Activated T-cell treated with anti-CD3 and anti-CD28 coated beads for 48 hours (primary cell): Measurements from ENCODE around the gene DNTT.

ENCODE experiments used
- DNase-seq: peaks from one replicate; pipeline ENCODE4 v3.0.0-alpha.2; 2020; ENCODE audit warnings: low read depth

DNTT gene

GRCh38 chr10:96379758-96380157 is 75.5 kb downstream of the DNTT start:
- no peak for DNase-seq

DNA sequence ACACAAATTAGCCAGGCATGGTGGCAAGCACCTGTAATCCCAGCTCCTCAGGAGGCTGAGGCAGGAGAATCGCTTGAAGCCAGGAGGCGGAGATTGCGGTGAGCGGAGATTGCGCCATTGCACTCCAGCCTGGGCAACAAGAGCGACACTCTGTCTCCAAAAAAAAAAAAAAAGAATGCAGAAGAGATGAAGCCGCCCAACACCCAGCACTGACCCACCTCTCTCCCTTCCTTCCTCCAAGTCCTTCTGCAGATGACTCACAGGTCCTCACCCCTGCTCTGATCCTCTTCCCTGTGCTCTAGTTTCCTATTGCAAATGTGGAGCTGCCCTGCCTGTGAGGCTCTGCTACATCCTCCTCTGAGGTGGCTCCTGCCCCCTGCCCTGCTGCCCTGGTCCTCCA is 76.6 kb downstream of the DNTT start:
- DNase-seq: no peak

DNA sequence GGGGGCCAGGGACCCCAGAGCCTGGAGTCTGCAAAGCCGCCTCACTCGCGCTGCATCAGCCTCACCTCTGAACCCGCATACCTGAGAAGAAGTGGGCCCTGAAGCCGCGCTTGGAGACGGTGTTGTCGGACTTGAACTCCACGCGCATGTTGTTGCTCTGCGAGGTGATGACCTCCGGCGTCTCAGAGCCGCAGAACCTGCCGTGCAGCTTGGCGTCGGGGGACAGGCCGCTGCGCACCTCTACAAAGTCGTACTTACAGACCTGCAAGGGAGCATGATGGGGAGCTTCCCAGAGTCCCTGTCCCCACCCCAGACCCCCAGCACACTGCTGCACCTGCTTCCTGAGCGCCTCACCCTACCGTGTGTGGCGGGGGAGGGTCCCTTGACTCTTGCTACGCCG is 80.3 kb downstream of the DNTT start:
- no peak for DNase-seq

GRCh38 chr10:96387161-96387560 is 82.9 kb downstream of the DNTT start:
- no peak for DNase-seq

GRCh38 chr10:96387601-96388000 is 83.4 kb downstream of the DNTT start:
- DNase-seq: no peak
